ENCODE results near the gene MISP. TPM values are rescaled to one million over a fixed set of nuclear protein-coding genes. Genes with fewer than 3 reads are reported as not detected.
A peak's percentile ranks its signal among the peaks of the same experiment; 100 is the strongest.

Gene MISP
- total and polyA plus RNA-seq, 2 of the 8 experiments (the other 6 are each of a cell fraction or from before 2014, with no cell fraction given) = 0.43 to 0.45 TPM

GRCh38 chr19:803686-804418 lies 52.9 kb downstream of the MISP start:
- H4K8ac ChIP-seq (ENCODE audit: extremely low read depth, insufficient read depth, low read length) = no peak overlapping the region
- no peak for FAIRE-seq
- no peak for DNase-seq (ENCODE audit: low read depth in 1 of 2, low spot score in 2 of 2)
- H3K4ac ChIP-seq (replicated peaks; ENCODE audit: insufficient read length, low read depth, low read length) = no peak overlapping the region
- H3K9ac ChIP-seq (replicated peaks in 1 of 4; ENCODE audit: extremely low read depth in 1 of 4, low read depth in 3 of 4, low read length in 3 of 4) = no peak overlapping the region; a peak in 1 of 7 replicates
- POLR2A ChIA-PET (ENCODE audit: partially characterized antibody) = interaction anchor here (0.8 to 16.9 kb wide), 13 partner anchors 6 to 129 kb away, joined by 3 to 277 read pairs (median 6); partner anchors contain the start of genes AZU1 and PLPPR3
- peaks cover 3% of the 10 kb centered on the region; the same call in 1 of the 2 replicates for H3K23me2 ChIP-seq (ENCODE audit: low read depth, low read length)
- no peaks in the 10 kb centered on the region for H3K27me3 ChIP-seq (replicated peaks in 1 of 4; ENCODE audit: control insufficient read depth in 3 of 4, extremely low read depth in 1 of 4, insufficient read depth in 3 of 4, low read length in 3 of 4)
- CTCF ChIA-PET (ENCODE audit: partially characterized antibody) = interaction anchor here (1.1 to 1.3 kb wide), 4 partner anchors 9 to 194 kb away, joined by 3 to 4 read pairs (median 3); no protein-coding TSS in a partner anchor
- TF ChIP-seq POLR2A (IDR thresholded peaks at IDR 0.05; ENCODE audit: control extremely low read depth in 1 of 2, low read depth in 2 of 2, low read length in 2 of 2) = peak in 1 of 2 experiments; percentile 42; a peak in 1 of 3 replicates
- TF ChIP-seq POLR2AphosphoS5 (IDR thresholded peaks at IDR 0.05; ENCODE audit: low read depth, low read length) = peak; percentile 62; the same call in 1 of the 2 replicates
- TF ChIP-seq KDM1A (IDR thresholded peaks at IDR 0.05; ENCODE audit: borderline replicate concordance, low read length) = no peak
- no peak overlapping the region for H2BK15ac ChIP-seq (ENCODE audit: low read length)
- H3K56ac ChIP-seq (replicated peaks; ENCODE audit: insufficient read length, low read depth, low read length) = no peak overlapping the region
- no peak overlapping the region for H3K23ac ChIP-seq (ENCODE audit: insufficient read length)
- H2AK5ac ChIP-seq (ENCODE audit: low read depth, low read length) = no peak overlapping the region
- no peak overlapping the region for H3K14ac ChIP-seq (ENCODE audit: insufficient read length)
- H3K4me2 ChIP-seq (ENCODE audit: insufficient read depth in 1 of 2, low read depth in 2 of 2, low read length in 2 of 2) = no peak overlapping the region
- H2BK5ac ChIP-seq (ENCODE audit: low read depth, low read length) = no peak overlapping the region
- H3K18ac ChIP-seq (ENCODE audit: extremely low read depth, low read length) = no peak overlapping the region
- H3K4me3 ChIP-seq (ENCODE audit: extremely low read depth in 1 of 4, insufficient read depth in 2 of 4, low read depth in 3 of 4, low read length in 4 of 4) = no peak overlapping the region
- no peak overlapping the region for H2AFZ ChIP-seq (ENCODE audit: low read length)
- H4K91ac ChIP-seq (replicated peaks; ENCODE audit: insufficient read length, low read length) = no peak overlapping the region
- H2BK20ac ChIP-seq (ENCODE audit: low read length) = no peak overlapping the region
- 92% methylated on average over 31 of the region's 31 CpGs; no CpG with 5 or more reads in 1 of the 2 experiments for WGBS, 2 experiments (ENCODE audit: extremely low coverage in 1 of 2, insufficient coverage in 1 of 2, insufficient read length in 1 of 2, insufficient replicate concordance in 2 of 2, low coverage in 1 of 2, low lambda C conversion rate in 2 of 2, missing lambda C conversion rate in 1 of 2)
- H4K20me1 ChIP-seq (replicated peaks in 1 of 2; ENCODE audit: control insufficient read depth in 1 of 2, insufficient read depth in 2 of 2, low read length in 2 of 2) = peaks cover 68 to 83% of the 10 kb centered on the region in 2 experiments
- no peak overlapping the region for H2BK12ac ChIP-seq (ENCODE audit: low read depth, low read length)
- H3K27ac ChIP-seq (ENCODE audit: low read depth, low read length) = no peak overlapping the region
- H3K79me2 ChIP-seq (ENCODE audit: control insufficient read depth in 1 of 2, insufficient read depth in 2 of 2, low read length in 2 of 2) = peaks cover 52 to 84% of the 10 kb centered on the region in 2 experiments
- H3K79me1 ChIP-seq (ENCODE audit: low read depth, low read length) = peaks cover 18% of the 10 kb centered on the region
- H3K4me1 ChIP-seq (replicated peaks in 1 of 4; ENCODE audit: control insufficient read depth in 3 of 4, insufficient read depth in 4 of 4, low read length in 3 of 4) = peaks cover 0 to 25% (median 15%) of the 10 kb centered on the region in 4 experiments; a peak in 6 of 7 replicates
- peaks cover 46 to 83% (median 74%) of the 10 kb centered on the region in 4 experiments for H3K36me3 ChIP-seq (ENCODE audit: control insufficient read depth in 2 of 4, insufficient read depth in 4 of 4, low read length in 3 of 4)
- no peak overlapping the region for H2BK120ac ChIP-seq (replicated peaks; ENCODE audit: low read depth, low read length)
- no peaks in the 10 kb centered on the region for H3K9me3 ChIP-seq (ENCODE audit: insufficient read depth in 2 of 2, low read depth in 1 of 2, low read length in 1 of 2)
- no peak overlapping the region for H4K5ac ChIP-seq (ENCODE audit: insufficient read length, low read depth, low read length)
